Heart left ventricle (tissue), 16 donors: ENCODE measurements around the gene AFF3. TPM values are rescaled to one million over a fixed set of nuclear protein-coding genes. Genes with fewer than 3 reads are reported as not detected.

ENCODE experiments used
- ATAC-seq, 4 donors: fragments of 200-7000 bp; cut with Tn5 transposase; one replicate each; pipeline ENCODE4 v1.9.1; 2020 to 2022; ENCODE audit warnings: moderate library complexity in 4 of 4, mild to moderate bottlenecking in 3 of 4, moderate number of reproducible peaks in 1 of 4
- DNase-seq, 5 donors: peaks; one replicate each; pipeline ENCODE4 v3.0.0-alpha.2; 2020
- H3K27ac ChIP-seq, 12 donors: fragments of 200-600 bp; sonication (generic) in 4 of 12; one replicate each; pipeline versions ENCODE4 v1.5.0 to v1.8.0; 2016 to 2022; ENCODE audit warnings: mild to moderate bottlenecking in 2 of 12
- H3K27me3 ChIP-seq, 9 donors: fragments of 200-600 bp; sonication (generic) in 2 of 9; one replicate each; pipeline versions ENCODE4 v1.5.1 to v1.8.0; 2016 to 2022; ENCODE audit warnings: mild to moderate bottlenecking in 3 of 9
- H3K36me3 ChIP-seq, 9 donors: fragments of 200-600 bp; sonication (generic) in 2 of 9; one replicate each; pipeline versions ENCODE4 v1.5.0 to v1.8.0; 2018 to 2022; ENCODE audit warnings: mild to moderate bottlenecking in 2 of 9
- H3K4me1 ChIP-seq, 12 donors: fragments of 200-600 bp; sonication (generic) in 4 of 12; one replicate each; pipeline versions ENCODE4 v1.5.0 to v1.8.0; 2016 to 2022; ENCODE audit warnings: mild to moderate bottlenecking in 3 of 12
- H3K4me3 ChIP-seq, 12 donors: fragments of 200-600 bp; sonication (generic) in 4 of 12; one replicate each; pipeline versions ENCODE4 v1.5.0 to v1.8.0; 2017 to 2022; ENCODE audit warnings: mild to moderate bottlenecking in 9 of 12, moderate library complexity in 4 of 12
- H3K9me3 ChIP-seq, 12 donors: fragments of 200-600 bp; sonication (generic) in 4 of 12; one replicate each; pipeline versions ENCODE4 v1.5.0 to v1.8.0; 2016 to 2022; ENCODE audit warnings: mild to moderate bottlenecking in 1 of 12
- POLR2A ChIP-seq, 2 donors: fragments of 450-650 bp; IDR thresholded peaks; one replicate each; pipeline ENCODE4 v1.6.1; 2017; ENCODE audit warnings: antibody characterized with exemption in 2 of 2, mild to moderate bottlenecking in 2 of 2, moderate library complexity in 2 of 2
- WGBS, 4 donors: extraction: QIAGEN DNeasy Blood & Tissue Kit in 2 of 4; methylation state at CpG; one replicate each; pipeline versions ENCODE4 v1.1.5 to v1.1.7; 2013 to 2018; 5-methylcytosine and 5-hydroxymethylcytosine counted together
- intact Hi-C, 10 donors: fragments of 100-400 bp; cut with DNase I; formaldehyde crosslinking; loops; one replicate each; pipeline versions ENCODE4 v1.11.1 to v1.14.2; 2022
- polyA plus RNA-seq, 2 donors: library from polyadenylated mRNA; stranded (reverse); fragments of 200-250 nt; gene quantifications; one replicate each; pipeline ENCODE4 v1.2.3, GENCODE V29; 2013
- total RNA-seq, 9 donors: library from RNA; depleted of rRNA in 2 of 9; stranded (reverse); fragments of >200 nt in 2 of 9; fragmentation: NEBNext Ultra II Directional in 3 of 9; extraction: Animal tissue kit (Norgen Biotek cat#: 25700) in 3 of 9; gene quantifications; one replicate each; pipeline versions ENCODE4 v1.1.0 to v1.2.4, GENCODE V29; 2016 to 2023
- TF ChIP-seq, protein P1 (sequence below), 12 donors: fragments of 200-600 bp; sonication (generic) in 4 of 12; IDR thresholded peaks; one replicate each; pipeline versions ENCODE4 v1.5.0 to v1.8.0; 2018 to 2022; ENCODE audit warnings: antibody characterized with exemption in 12 of 12, mild to moderate bottlenecking in 5 of 12
- donor health status: ischemic (EF 13 %, LVEDD 7.1; RV severe dilation, severe dysfunction).
- donor health status: healthy with polysubstance abuse.
- donor health status: DM: no; HTN: yes; CAD: no.
- donor health status: DM: no; HTN: no; CAD: no.
- donor health status: ischemic (EF 25% LVEDD 6.9; RV normal size, moderate dysfunction).
- donor health status: ischemic (EF 25% LVEDD 5.7; RV mildly dilated, moderate dysfunction).
- donor health status: healthy.
- donor health status: DM: yes; HTN: yes; CAD: no.
- donor health status: ischemic (EF 35%, LVEDD 5.7; RV mildly dilated, moderate dysfunction).
- donor health status: nonischemic (EF 11% LVEDD 7.7; RV severe dilation, severe dysfunction).
- donor health status: DM: yes; HTN: yes; CAD: no.
- donor health status: PGD.
- donor health status: ischemic (EF 29% LVEDD 5.4; RV normal size, mild dysfunction).
- donor health status: nonischemic (EF 23%, LVEDD 6.1; RV moderate dilation, normal function).

Gene AFF3
- total and polyA plus RNA-seq, 11 donors = 1.3 to 15.5 (median 4.7) TPM

DNA sequence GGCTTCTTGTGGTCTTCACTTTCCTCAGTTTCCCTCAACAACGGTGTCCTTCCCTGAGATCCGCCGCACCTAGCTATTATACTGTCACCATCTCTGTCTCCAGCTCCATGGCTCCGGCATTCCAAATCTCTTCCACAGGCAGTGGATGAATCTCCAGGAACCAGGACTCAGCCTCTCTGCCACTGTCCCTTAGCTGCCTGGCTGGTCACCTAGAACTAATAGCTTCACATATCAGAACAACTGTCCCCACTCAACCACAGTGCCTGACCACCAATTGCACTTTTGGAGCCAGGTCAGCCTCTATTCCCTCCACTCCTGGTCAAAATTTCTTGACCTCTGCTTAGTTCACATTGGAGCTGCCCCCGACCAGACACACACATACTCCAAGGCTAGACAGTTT lies 38.1 kb upstream of the AFF3 start:
- TF ChIP-seq POLR2A (IDR thresholded peaks at IDR 0.05) = no peak
- TF ChIP-seq, protein P1, sequence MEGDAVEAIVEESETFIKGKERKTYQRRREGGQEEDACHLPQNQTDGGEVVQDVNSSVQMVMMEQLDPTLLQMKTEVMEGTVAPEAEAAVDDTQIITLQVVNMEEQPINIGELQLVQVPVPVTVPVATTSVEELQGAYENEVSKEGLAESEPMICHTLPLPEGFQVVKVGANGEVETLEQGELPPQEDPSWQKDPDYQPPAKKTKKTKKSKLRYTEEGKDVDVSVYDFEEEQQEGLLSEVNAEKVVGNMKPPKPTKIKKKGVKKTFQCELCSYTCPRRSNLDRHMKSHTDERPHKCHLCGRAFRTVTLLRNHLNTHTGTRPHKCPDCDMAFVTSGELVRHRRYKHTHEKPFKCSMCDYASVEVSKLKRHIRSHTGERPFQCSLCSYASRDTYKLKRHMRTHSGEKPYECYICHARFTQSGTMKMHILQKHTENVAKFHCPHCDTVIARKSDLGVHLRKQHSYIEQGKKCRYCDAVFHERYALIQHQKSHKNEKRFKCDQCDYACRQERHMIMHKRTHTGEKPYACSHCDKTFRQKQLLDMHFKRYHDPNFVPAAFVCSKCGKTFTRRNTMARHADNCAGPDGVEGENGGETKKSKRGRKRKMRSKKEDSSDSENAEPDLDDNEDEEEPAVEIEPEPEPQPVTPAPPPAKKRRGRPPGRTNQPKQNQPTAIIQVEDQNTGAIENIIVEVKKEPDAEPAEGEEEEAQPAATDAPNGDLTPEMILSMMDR (IDR thresholded peaks at IDR 0.05) = no peak
- ATAC-seq = no peak
- H3K4me3 ChIP-seq = no peak overlapping the region
- no peak overlapping the region for H3K27ac ChIP-seq
- H3K9me3 ChIP-seq = no peaks in the 10 kb centered on the region
- WGBS, 4 donors = 94 to 97% (median 96%) methylated on average over 5 of the region's 5 CpGs
- intact Hi-C loops = no loop called here
- peaks cover 0 to 14% (median 2%) of the 10 kb centered on the region in 12 donors for H3K4me1 ChIP-seq
- no peaks in the 10 kb centered on the region for H3K36me3 ChIP-seq
- H3K27me3 ChIP-seq = no peaks in the 10 kb centered on the region
- no peak for DNase-seq

GRCh38 chr2:100179806-100180205 lies 37.4 kb upstream of the AFF3 start:
- no peak for ATAC-seq
- no peak for DNase-seq
- Histone ChIP-seq H3K27me3 (no peaks in the 10 kb centered on the region), H3K4me3 (no peak overlapping the region), H3K27ac (no peak overlapping the region), H3K9me3 (no peaks in the 10 kb centered on the region), H3K4me1 (peaks cover 0 to 14% (median 2%) of the 10 kb centered on the region in 12 donors), H3K36me3 (no peaks in the 10 kb centered on the region)
- WGBS, 4 donors = 73 to 94% (median 81%) methylated on average over 2 of the region's 2 CpGs
- intact Hi-C loops = loop anchor here in 4 of 10 donors (5.0 to 10.0 kb wide), 3 partner anchors 57 to 65 kb away; no protein-coding TSS in a partner anchor
- TF ChIP-seq, protein P1 (IDR thresholded peaks at IDR 0.05) = no peak
- TF ChIP-seq POLR2A (IDR thresholded peaks at IDR 0.05) = no peak

GRCh38 chr2:100178864-100179263 lies 36.5 kb upstream of the AFF3 start:
- intact Hi-C loops = loop anchor here in 4 of 10 donors (5.0 to 10.0 kb wide), 3 partner anchors 58 to 66 kb away; no protein-coding TSS in a partner anchor
- Histone ChIP-seq H3K27me3 (no peaks in the 10 kb centered on the region), H3K27ac (no peak overlapping the region), H3K4me3 (no peak overlapping the region), H3K36me3 (no peaks in the 10 kb centered on the region), H3K4me1 (peaks cover 0 to 14% (median under 1%) of the 10 kb centered on the region in 12 donors), H3K9me3 (no peaks in the 10 kb centered on the region)
- TF ChIP-seq, protein P1 (IDR thresholded peaks at IDR 0.05) = no peak
- TF ChIP-seq POLR2A (IDR thresholded peaks at IDR 0.05) = no peak
- ATAC-seq (no peak), DNase-seq (no peak)
- 86 to 92% (median 89%) methylated on average over 3 of the region's 3 CpGs for WGBS, 4 donors

DNA sequence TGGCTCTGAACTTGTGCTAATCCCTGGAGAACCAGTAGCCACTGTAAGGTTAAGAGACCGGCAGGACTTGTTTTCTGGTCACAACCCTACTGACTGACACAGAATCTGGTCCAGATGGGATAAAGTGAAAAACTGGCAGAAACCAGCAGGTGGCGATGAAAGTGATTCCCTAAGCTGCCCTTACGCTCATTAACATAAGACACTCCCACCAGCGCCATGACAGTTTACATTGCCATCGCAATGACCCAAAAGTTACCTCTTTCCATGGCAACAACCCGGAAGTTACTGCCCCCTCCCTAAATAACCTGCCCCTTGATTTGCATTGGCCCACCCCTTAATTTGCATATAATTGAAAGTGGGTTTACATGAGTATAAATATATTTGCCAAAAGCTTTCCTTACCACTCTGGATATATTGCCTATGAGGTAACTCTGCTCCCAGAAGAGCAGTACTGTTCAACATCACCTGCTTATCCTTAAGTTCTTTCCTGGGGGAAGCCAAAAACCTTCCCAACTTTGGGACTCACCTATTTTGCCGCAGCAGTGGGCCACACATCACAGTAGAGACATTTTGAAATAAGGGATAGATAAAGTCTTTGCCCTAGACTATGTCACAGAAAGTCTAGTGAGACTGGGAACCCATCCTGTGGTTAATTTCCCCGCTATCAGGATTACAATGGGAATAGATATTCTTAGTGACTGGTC lies 35.8 kb upstream of the AFF3 start:
- Histone ChIP-seq H3K27ac (no peak overlapping the region), H3K4me3 (no peak overlapping the region), H3K4me1 (peaks cover 0 to 11% (median 0%) of the 10 kb centered on the region in 12 donors), H3K9me3 (no peaks in the 10 kb centered on the region), H3K27me3 (no peaks in the 10 kb centered on the region), H3K36me3 (no peaks in the 10 kb centered on the region)
- ATAC-seq (peak in 2 of 4 donors; percentile 26 to 38), DNase-seq (no peak)
- 54 to 59% (median 57%) methylated on average over 8 of the region's 8 CpGs for WGBS, 4 donors
- TF ChIP-seq, protein P1 (IDR thresholded peaks at IDR 0.05) = peak in 11 of 12 donors; percentile 9 to 51 (median 35)
- no peak for TF ChIP-seq POLR2A (IDR thresholded peaks at IDR 0.05)
- intact Hi-C loops = loop anchor here in 4 of 10 donors (5.0 to 10.0 kb wide), 3 partner anchors 59 to 67 kb away; no protein-coding TSS in a partner anchor
